GM21390 (cell line): Measurements from ENCODE around the gene LYRM9.
"Not testable (repeated sequence)": the region's sequence is repeated elsewhere in the genome, so short reads cannot be mapped to it uniquely, and the experiment has no call there.

Experiments
- ATAC-seq: cut with Tn5 transposase; IDR thresholded peaks from one replicate; pipeline ENCODE4 v1.9.1; 2021; ENCODE audit not compliant: unreplicated experiment

LYRM9 gene

GRCh38 chr17:27878776-27879562 lies 14.2 kb downstream of the LYRM9 start:
- ATAC-seq: no peak

GRCh38 chr17:27873746-27874145 lies 19.4 kb downstream of the LYRM9 start:
- no peak for ATAC-seq

DNA sequence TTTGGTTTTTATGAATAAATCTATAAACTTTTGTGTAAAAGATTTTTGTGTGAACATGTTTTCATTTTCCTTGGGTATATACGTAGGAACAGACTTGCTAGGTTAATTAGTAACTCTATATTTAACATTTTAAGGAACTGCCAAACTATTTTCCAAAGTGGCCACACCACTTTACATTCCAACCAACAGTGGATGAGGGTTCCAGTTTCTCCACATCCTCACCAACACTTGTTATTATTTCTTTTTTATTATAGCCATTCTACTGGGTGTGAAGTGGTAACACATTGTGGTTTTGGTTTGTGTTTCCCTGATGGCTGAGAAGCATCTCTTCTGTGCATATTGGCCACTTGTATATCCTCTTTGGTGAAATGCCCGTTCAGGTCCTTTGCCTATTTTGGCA lies 20.0 kb downstream of the LYRM9 start:
- ATAC-seq: no peak

DNA sequence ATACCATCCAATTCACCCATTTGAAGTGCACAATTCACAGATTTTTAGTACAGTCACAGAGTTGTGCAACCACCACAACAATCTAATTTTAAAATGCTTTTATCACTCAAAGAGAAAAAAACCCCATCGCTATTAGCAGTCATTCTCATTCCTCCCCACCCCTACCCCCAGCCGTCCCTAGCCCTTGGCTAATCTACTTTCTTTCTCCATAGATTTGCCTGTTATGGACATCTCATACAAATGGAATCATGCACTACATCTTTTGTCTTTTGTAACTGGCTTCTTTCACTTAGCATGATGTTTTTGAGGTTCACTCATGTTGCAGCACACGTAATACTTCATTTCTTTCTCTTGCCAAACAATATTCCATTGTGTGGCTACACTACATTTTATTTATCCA lies 20.4 kb downstream of the LYRM9 start:
- no peak for ATAC-seq

- no peak for ATAC-seq
These were observed 21.8 kb downstream of the LYRM9 start for GRCh38 chr17:27871407-27871806.

- ATAC-seq: no peak
These were observed 22.8 kb downstream of the LYRM9 start for GRCh38 chr17:27870345-27870744.

DNA sequence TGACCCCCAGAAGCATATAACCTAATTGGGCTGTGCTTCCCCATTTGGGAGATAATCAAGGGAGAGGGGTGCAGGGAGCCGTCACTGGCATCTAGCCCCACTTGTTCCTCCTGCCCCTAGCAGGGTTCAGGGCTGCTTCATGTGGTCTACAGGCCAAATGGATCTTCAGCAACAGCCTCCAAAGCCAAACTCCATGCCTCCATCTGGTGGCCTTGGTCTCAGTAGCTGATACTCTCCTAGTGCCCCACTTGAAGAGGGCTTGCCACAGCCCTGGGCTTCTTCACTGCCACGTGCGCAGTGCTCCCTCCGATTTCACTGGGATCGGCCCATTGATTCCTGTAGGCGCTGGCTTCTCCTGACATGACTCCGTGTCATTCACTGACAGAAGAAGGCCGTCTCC lies 24.6 kb downstream of the LYRM9 start:
- ATAC-seq: no peak

DNA sequence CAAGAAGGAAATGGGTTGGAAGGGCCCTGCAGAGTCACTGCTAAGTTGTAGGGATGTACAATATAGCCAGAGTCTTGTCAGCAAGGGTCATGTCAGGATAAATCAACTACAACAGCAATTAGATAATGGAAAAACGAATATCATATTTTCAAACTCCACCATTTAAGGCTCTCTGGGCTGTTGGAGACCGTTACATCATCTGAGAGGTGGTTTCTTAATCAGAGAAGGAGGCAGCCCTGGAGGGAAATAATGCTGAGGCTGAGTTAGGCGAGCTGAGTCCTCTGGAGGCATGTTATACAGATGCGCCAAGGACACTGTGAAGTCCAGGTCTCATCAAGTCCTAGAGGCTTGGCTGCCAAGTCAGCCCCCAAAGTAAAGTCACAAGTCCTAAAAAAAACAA lies 30.3 kb downstream of the LYRM9 start:
- ATAC-seq: no peak

DNA sequence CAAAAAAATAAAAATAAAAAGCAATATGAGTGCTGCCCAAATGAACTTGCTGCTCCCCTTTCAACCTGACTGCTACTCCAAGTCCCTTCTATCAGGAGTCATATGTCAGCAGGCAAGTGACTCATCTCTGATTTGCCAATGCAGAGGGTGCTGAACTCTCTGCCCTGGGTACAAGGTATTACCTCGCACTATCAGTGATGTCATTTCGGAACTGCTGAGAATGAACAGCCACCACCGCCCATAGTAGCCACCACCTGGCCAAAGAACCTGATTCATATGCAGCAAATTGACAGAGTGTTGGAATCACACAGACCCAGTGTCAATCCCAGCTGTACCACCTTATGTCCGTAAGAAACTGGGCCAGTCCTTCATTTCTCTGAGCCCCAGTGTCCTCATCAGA lies 31.2 kb downstream of the LYRM9 start:
- no peak for ATAC-seq

DNA sequence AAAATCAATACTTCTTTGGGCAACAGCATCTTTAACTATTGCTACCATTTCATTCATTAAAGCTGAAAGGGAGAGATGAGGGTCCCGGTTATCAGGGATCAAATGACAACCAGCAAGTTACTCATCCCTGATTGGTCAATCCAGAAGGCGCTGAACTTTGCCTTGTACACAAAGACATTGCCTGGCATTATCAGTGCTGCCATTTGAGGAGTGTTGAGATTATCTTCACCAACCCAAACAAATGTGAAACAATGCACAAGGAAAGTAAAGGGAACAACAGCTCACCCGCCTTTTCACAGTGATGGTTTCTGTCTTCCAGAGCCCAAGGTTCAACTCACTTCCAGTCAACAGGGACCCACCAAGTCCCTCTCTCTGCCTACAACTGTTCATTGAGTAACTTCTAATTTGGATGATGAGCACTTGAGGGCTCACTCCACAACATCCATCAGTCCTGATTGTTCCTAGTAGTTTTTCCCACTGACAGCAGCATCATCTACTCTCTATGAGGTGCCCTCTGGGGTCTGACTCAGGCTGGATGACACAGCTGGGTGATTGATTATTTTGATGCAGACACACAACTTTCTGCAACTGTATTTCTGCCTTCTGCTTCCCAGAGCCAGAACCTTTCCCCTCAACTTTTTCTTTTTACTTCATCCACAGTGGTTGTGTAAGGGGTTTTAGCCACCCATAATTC lies 32.0 kb downstream of the LYRM9 start:
- ATAC-seq: no peak

DNA sequence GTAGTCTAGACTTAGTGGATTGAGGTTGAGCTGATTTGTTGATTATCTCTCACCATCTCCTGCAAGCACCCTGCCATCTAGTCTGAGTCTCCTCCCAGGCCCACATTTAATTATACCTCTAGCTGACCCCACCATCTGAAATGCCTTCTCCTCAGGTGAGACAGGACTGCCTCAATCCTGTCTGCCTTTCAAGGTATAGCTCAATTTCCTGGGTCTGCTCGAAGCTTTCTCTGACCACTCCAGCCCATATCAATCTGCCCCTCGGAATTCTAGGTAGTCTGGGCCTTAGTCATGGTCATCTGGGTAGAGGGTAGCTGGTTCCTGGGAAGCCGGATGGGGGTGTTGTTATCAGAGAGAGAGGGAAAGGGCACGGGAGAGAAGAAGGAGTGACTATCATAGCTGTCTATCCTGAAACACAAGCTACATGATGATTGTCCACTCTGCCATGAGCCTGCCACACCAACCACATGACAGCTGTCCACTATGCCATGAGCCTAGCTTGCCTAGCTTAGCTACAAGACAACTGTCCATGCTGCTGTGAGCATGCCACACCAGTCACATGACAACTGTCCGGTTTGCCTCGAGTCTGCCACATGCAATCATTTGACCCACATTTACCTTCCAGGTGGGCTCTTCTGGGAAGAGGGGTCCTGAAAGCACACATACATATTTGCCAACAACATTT lies 34.4 kb downstream of the LYRM9 start:
- no peak for ATAC-seq

DNA sequence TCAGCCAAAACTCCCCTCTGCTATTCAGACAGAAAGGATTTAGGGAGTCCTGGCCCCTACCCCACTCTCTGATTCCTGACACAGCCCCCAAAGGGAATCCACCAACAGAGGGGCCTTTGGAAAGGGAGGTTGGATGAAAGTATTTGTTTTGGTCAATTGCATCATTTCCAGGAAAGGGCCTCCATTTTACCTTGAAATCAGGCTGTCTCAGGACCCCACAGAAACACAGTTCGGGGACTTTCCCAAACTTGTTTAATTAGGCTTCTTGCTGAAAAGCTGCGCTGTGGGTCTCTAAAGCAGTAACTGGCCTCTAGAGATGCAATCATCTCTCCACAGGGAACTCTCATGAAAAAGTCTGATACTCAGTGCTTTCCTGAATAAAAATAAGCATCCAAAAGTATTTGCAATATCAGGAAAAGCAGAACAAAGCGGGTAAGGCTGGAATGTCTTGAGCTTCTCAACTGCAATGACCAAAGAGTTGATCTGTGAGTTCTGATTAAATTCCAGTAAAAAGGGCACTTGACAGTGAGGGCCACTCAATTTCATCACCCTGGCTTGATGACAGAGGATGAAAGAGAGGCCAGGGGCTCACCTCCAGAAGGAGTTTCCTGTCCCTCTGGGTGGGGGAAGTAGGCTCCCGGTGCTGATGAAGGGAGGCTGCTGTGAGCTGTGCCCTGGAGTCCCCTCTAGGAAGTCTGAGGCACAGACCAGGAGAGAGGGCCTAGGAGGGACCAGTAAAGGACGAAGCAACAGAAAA lies 36.3 kb downstream of the LYRM9 start:
- ATAC-seq: no peak

DNA sequence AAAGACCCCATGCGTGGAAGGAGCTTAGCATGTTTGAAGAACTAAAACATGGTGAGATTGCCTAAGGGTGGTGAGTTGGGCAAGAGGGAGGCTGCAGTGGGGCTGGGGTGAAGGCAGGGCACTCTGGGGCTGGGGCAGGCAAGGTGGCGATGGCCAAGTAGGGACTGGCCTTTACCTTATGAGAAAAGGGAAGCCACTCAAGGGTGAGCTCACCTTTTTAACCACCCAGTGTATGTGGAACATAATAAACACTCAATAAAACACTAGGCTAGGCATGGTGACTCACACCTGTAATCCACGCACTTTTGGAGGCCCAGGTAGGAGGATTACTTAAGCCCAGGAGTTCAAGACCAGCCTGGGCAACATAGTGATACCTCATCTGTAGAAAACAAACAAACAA lies 37.7 kb downstream of the LYRM9 start:
- no peak for ATAC-seq

DNA sequence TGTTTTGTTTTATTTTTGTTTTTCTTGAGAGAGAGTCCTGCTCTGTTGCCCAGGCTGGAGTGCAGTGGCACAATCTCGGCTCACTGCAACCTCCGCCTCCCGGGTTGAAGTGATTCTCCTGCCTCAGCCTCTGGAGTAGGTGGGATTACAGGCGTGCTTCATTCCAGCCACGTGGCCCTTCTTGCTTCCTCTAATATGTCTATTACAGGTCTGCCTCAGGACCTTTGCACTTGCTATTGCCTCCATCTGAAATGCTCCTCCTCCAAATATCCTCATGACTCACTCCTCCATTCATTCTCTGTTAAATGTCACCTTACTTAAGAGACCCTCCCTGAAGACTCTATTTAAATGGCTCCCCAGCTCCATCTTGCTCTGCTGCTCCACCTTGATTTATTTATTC lies 39.0 kb downstream of the LYRM9 start:
- ATAC-seq: no peak

- ATAC-seq: no peak
These were observed 40.1 kb downstream of the LYRM9 start for GRCh38 chr17:27853091-27853490.

GRCh38 chr17:27849474-27850185 lies 43.5 kb downstream of the LYRM9 start:
- no peak for ATAC-seq

DNA sequence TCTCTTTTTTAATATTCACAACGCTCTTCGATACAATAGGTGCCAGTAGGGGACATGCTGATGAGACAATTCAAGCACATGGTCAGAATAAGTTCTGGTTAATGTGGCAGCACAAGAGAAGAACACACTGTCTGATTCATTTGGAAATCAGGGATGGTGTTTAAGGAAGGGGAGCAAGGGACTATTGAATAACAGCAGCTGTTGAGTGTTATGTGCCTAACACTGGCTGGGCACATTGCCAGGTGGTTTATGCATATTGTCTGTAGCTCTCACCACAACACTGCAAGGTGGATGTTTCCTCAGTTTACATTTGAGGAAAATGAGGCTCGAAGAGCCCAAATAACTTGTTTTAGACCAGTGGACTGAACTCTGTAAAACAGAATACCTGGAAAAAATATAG lies 44.2 kb downstream of the LYRM9 start:
- no peak for ATAC-seq

DNA sequence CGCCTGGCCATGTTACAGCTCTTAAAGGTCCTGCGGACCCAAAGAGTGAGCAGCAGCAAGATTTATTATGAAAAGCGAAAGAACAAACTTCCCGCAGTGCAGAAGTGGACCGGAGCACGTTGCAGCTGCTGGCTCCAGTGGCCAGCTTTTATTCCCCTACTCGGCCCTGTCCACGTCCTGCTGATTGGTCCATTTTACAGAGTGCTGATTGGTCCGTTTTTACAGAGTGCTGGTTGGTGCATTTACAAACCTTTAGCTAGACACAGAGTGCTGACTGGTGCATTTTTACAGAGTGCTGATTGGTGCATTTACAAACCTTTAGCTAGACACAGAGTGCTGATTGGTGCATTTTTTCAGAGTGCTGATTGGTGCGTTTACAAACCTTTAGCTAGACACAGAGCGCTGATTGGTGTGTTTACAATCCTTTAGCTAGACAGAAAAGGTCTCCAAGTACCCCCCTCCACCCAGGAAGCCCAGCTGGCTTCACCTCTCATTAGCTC lies 46.3 kb downstream of the LYRM9 start:
- ATAC-seq: not testable (repeated sequence)

GRCh38 chr17:27846042-27846655 lies 47.0 kb downstream of the LYRM9 start:
- ATAC-seq: no peak
